BLaER1 (cell line): Measurements from ENCODE around the gene MDM1.
A peak's percentile ranks its signal among the peaks of the same experiment; 100 is the strongest.

Source experiments
- H3K27ac ChIP-seq: shearing (Covaris generic); formaldehyde crosslinking; 2 replicates; pipeline ENCODE4 v1.8.1; 2022
- H3K27me3 ChIP-seq: shearing (Covaris generic); formaldehyde crosslinking; 2 replicates; pipeline ENCODE4 v1.8.1; 2022
- H3K36me3 ChIP-seq: shearing (Covaris generic); formaldehyde crosslinking; 2 replicates; pipeline ENCODE4 v1.8.1; 2022
- H3K4me1 ChIP-seq: shearing (Covaris generic); formaldehyde crosslinking; 2 replicates; pipeline ENCODE4 v1.8.1; 2022
- H3K4me2 ChIP-seq: shearing (Covaris generic); formaldehyde crosslinking; 2 replicates; pipeline ENCODE4 v1.8.1; 2022
- H3K4me3 ChIP-seq: shearing (Covaris generic); formaldehyde crosslinking; 2 replicates; pipeline ENCODE4 v1.8.1; 2022
- H3K9ac ChIP-seq: shearing (Covaris generic); formaldehyde crosslinking; 2 replicates; pipeline ENCODE4 v1.8.1; 2022
- H3K9me3 ChIP-seq: shearing (Covaris generic); formaldehyde crosslinking; 2 replicates; pipeline ENCODE4 v1.8.1; 2022
- H4K20me1 ChIP-seq: shearing (Covaris generic); formaldehyde crosslinking; 2 replicates; pipeline ENCODE4 v1.8.1; 2022
- Cebpa-rat ChIP-seq: shearing (Covaris generic); IDR thresholded peaks from 2 replicates; pipeline ENCODE4 v1.8.1; 2022

MDM1 gene

DNA sequence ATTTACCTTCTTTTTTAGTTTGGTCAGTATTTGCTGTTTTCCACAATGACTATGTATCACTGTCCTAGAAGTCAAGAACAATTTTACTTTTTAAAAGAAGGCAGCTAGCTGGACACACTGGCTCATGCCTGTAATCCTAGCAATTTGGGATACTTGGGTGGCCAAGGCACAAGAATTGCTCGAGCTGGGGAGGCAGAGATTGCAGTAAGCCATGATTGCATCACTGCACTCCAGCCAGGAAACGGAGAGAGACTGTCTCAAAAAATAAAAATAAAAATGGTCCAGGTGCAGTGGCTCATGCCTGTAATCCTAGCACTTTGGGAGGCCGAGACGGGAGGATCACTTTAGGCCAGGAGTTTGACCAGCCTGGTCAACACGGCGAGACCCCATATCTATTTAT lies 28.3 kb downstream of the MDM1 start:
- peak; percentile 36; the same call in 1 of the 2 replicates for TF ChIP-seq Cebpa-rat
- H3K27me3 ChIP-seq = no peaks in the 10 kb centered on the region
- no peak overlapping the region for H3K27ac ChIP-seq
- no peak overlapping the region for H3K4me3 ChIP-seq
- no peaks in the 10 kb centered on the region for H3K4me1 ChIP-seq
- no peaks in the 10 kb centered on the region for H4K20me1 ChIP-seq
- peaks cover 65% of the 10 kb centered on the region for H3K36me3 ChIP-seq
- H3K9ac ChIP-seq = no peak overlapping the region
- H3K9me3 ChIP-seq = peaks cover 13% of the 10 kb centered on the region
- H3K4me2 ChIP-seq = no peak overlapping the region

DNA sequence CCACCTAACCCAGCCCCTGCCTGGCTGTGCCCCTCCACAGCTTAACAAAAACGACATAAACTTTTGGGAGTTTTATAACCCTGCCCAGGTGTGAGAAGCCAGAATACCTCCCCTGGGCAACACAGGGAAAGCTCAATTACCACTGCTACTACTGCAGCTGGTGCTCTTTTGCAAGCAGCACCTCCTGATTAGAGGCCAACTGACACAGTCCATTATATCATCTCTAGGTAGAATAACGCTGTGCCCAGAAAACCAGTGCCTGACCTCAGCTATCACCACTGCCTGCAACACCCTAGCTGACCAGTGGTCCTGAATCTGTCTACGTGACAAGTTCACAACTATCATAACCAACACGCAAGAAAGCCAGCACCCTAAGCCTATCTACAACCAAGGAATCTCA lies 34.2 kb downstream of the MDM1 start:
- Histone ChIP-seq H3K9me3 (peaks cover 13% of the 10 kb centered on the region), H3K4me2 (no peak overlapping the region), H3K27ac (no peak overlapping the region), H3K4me1 (no peaks in the 10 kb centered on the region), H3K4me3 (no peak overlapping the region), H3K9ac (no peak overlapping the region), H4K20me1 (no peaks in the 10 kb centered on the region), H3K27me3 (no peaks in the 10 kb centered on the region), H3K36me3 (peaks cover 47% of the 10 kb centered on the region)
- no peak for TF ChIP-seq Cebpa-rat

DNA sequence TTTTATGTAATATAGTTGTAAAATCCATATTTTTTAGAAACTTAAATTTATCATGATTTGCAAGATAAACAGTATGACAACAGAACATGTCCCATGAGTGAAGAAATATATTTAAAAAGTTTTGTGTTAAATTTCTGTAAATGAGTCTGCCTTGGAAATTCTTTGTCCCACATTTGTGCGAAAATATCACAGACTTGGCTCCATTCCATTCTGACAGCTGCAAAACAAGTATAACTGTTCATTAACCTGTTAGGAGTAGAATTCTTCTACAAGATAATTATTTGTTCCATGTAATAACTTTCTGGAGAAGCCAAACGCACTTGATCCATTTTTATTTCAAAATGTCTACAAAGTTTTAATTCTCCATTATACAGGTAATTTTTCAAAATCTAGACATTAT lies 37.9 kb downstream of the MDM1 start:
- H4K20me1 ChIP-seq = no peaks in the 10 kb centered on the region
- H3K9me3 ChIP-seq = peaks cover under 1% of the 10 kb centered on the region; the same call in 1 of the 2 replicates
- TF ChIP-seq Cebpa-rat = no peak
- no peak overlapping the region for H3K9ac ChIP-seq
- H3K4me2 ChIP-seq = no peak overlapping the region
- no peak overlapping the region for H3K4me3 ChIP-seq
- no peaks in the 10 kb centered on the region for H3K27me3 ChIP-seq
- H3K36me3 ChIP-seq = peaks cover 23% of the 10 kb centered on the region
- H3K27ac ChIP-seq = no peak overlapping the region
- no peaks in the 10 kb centered on the region for H3K4me1 ChIP-seq

DNA sequence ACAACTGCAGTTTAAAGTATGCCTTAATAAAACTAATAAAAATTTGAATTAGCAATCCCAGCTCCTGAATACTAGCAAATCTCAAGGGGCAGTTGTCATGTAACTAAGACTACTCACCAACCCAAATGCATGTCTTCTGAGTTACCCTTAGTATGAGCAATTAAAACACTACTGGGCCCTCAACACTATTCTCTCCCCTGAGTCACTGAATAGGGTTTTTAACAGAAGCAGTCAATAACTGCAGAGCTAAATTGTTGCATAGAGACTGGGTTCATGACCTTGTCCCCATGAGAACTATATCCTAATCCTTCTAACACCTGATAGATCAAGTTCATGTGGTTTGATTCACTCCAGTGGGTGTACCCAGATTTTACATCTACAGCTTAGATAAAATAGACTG lies 38.8 kb downstream of the MDM1 start:
- no peak overlapping the region for H3K27ac ChIP-seq
- no peak overlapping the region for H3K9ac ChIP-seq
- no peaks in the 10 kb centered on the region for H3K4me1 ChIP-seq
- H3K4me3 ChIP-seq = no peak overlapping the region
- no peaks in the 10 kb centered on the region for H4K20me1 ChIP-seq
- no peaks in the 10 kb centered on the region for H3K27me3 ChIP-seq
- H3K9me3 ChIP-seq = no peaks in the 10 kb centered on the region
- no peak overlapping the region for H3K4me2 ChIP-seq
- TF ChIP-seq Cebpa-rat = no peak
- peaks cover 17% of the 10 kb centered on the region for H3K36me3 ChIP-seq

DNA sequence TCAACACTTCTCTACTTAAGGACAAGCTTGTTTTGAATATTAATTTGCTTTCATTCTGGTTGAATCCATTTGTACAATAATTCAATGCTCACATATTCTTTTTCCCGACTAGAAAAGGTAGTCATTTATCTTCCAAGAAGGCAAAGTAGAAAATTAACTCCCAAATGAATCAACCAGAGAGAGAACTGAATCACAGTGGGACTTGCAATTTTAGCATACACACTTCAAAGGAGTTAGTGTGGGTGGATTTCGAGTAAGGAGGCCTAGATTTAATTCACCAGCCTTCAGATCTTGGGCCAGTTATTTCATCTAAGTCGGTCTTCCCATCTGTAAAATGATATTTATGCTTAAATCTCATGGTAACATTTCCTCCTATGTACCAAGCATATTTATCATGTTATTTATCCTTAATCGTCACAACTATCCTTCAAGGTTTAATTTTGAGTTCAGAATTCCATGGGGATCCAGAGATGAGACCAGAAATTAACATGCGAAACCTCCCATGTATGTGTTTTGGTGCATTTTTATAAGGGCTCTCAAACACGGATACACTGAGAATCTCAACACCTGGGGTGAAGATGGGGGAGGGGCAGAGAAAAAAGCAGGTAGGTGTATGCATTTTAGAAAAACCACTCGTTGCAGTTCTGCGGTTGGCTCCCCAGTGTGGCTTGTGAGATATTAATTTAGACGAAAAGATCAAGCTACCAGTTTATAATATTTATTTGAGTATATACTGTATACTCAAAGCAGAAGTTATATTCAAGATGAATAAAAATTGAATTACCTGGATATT lies 39.8 kb downstream of the MDM1 start:
- Histone ChIP-seq H3K9ac (no peak overlapping the region), H4K20me1 (no peaks in the 10 kb centered on the region), H3K4me1 (no peaks in the 10 kb centered on the region), H3K4me2 (no peak overlapping the region), H3K9me3 (no peaks in the 10 kb centered on the region), H3K27ac (no peak overlapping the region), H3K36me3 (peaks cover 11% of the 10 kb centered on the region; the same call in 1 of the 2 replicates), H3K27me3 (no peaks in the 10 kb centered on the region), H3K4me3 (no peak overlapping the region)
- no peak for TF ChIP-seq Cebpa-rat

DNA sequence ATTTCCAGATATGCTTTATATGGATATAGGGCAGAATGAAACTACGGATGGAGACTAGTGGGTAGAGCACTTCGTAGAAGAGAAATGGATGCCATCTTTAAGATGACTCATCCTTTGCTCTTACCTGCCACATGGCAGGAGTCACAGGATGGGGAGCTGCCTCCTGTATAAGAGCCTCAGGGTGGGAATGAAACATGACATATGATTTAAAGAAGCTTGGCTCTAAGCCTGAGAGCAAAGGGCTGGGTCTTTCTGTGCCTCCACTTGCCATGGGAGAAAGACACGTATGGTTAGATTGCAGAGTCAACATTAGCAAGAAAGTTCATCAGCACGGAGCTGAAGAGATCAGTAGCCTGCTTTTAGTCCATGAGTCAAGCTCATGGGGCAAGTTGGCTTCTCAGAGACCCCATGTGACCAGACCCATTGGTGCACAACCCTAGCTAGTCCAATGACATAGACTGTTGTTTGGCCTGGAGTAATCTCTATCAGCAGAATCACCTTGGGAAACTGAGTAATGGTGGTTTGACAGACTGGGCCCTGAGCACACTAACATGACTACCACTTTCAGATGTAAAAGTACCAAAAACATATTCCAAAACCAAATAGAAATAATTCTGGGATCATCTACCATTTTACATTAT lies 40.6 kb downstream of the MDM1 start:
- no peak overlapping the region for H3K4me2 ChIP-seq
- no peaks in the 10 kb centered on the region for H3K9me3 ChIP-seq
- no peak overlapping the region for H3K27ac ChIP-seq
- peaks cover 10% of the 10 kb centered on the region; the same call in 1 of the 2 replicates for H3K36me3 ChIP-seq
- no peaks in the 10 kb centered on the region for H3K4me1 ChIP-seq
- no peak overlapping the region for H3K4me3 ChIP-seq
- H4K20me1 ChIP-seq = no peaks in the 10 kb centered on the region
- no peak for TF ChIP-seq Cebpa-rat
- H3K27me3 ChIP-seq = no peaks in the 10 kb centered on the region
- H3K9ac ChIP-seq = no peak overlapping the region

DNA sequence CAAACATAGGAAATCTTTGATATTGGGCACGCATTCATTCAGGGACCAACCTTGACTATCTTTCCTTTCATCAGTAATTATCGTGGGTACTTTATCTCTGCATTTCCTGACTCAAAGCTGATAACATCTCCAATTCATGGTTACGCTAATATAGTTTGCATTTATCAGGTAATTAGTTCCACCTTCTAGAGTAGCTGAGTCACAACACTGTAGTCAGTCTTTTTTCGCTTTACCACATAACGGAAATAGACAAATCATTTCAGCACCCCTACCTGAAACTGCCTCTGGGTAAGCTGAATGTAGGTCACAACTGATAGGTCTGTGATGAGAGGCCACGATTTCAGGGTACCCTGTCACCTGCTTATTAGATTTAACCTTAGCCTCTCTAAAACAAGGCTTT lies 42.0 kb downstream of the MDM1 start:
- Histone ChIP-seq H3K36me3 (0 out of 2 replicates have a peak, but pooled peaks cover 6% of the 10 kb centered on the region), H3K4me2 (no peak overlapping the region), H3K9ac (no peak overlapping the region), H3K4me1 (no peaks in the 10 kb centered on the region), H3K4me3 (no peak overlapping the region), H3K27ac (no peak overlapping the region), H4K20me1 (no peaks in the 10 kb centered on the region), H3K27me3 (no peaks in the 10 kb centered on the region), H3K9me3 (no peaks in the 10 kb centered on the region)
- no peak for TF ChIP-seq Cebpa-rat

DNA sequence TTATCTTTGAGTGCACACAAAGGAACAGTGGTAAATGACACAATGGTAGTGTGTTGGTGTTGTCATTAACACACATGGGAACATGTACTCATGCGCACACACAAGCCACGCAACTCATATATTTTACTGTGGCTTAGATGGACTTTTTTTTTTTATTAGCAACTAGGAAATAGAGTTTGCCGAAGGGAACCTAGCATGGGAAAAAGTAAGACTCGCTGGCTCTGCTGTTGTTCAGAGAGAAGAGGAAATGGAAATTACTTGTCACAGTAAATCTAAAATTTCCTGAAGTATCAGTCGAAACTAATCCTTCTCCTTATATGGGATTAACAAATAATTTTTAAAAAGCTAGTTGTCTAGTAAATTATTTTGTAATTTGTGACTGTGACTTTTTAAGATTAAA lies 45.1 kb downstream of the MDM1 start:
- Histone ChIP-seq H4K20me1 (no peaks in the 10 kb centered on the region), H3K27ac (no peak overlapping the region), H3K9me3 (no peaks in the 10 kb centered on the region), H3K27me3 (no peaks in the 10 kb centered on the region), H3K4me3 (no peak overlapping the region), H3K9ac (no peak overlapping the region), H3K4me1 (no peaks in the 10 kb centered on the region), H3K36me3 (no peaks in the 10 kb centered on the region), H3K4me2 (no peak overlapping the region)
- no peak for TF ChIP-seq Cebpa-rat

DNA sequence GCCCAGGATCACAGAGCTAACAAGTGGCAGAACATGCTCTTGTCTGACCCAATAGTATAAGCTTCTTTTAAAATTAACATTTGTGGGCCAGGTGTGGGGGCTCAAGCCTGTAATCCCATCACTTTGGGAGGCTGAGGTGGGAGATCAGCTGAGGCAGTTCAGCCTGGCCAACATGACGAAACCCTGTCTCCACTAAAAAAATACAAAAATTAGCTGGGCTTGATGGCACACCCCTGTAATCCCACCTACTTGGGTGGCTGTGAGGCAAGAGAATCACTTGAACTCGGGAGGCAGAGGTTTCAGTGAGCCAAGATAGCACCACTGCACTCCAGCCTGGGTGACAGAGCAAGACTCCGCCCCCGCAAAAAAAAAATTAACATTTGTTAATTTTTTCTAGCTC lies 45.8 kb downstream of the MDM1 start:
- no peak overlapping the region for H3K4me3 ChIP-seq
- no peak overlapping the region for H3K4me2 ChIP-seq
- H3K27ac ChIP-seq = no peak overlapping the region
- no peaks in the 10 kb centered on the region for H3K9me3 ChIP-seq
- H3K9ac ChIP-seq = no peak overlapping the region
- no peaks in the 10 kb centered on the region for H3K4me1 ChIP-seq
- no peaks in the 10 kb centered on the region for H4K20me1 ChIP-seq
- H3K36me3 ChIP-seq = no peaks in the 10 kb centered on the region
- TF ChIP-seq Cebpa-rat = no peak
- no peaks in the 10 kb centered on the region for H3K27me3 ChIP-seq

DNA sequence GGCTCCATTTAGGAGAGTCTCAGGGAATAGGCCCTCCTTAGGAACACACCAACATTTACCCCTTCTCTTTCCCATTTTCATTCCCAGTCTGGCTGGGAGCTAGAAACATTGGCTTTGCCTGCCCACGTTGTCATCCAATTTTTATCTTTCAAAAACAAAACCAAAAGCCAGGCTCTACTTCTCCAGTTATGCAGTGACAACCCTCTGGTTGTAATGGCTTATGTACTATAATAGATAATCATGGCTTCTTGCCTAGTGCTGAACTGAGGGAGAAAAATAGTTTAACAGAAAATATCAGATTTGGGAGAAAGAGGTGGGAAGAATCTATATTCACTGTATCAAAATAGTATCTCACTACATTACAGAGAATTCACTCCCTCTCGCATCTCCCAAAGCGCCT lies 46.6 kb downstream of the MDM1 start:
- no peaks in the 10 kb centered on the region for H3K4me1 ChIP-seq
- no peak for TF ChIP-seq Cebpa-rat
- no peak overlapping the region for H3K9ac ChIP-seq
- no peak overlapping the region for H3K4me3 ChIP-seq
- no peaks in the 10 kb centered on the region for H3K36me3 ChIP-seq
- H4K20me1 ChIP-seq = no peaks in the 10 kb centered on the region
- no peaks in the 10 kb centered on the region for H3K9me3 ChIP-seq
- H3K27me3 ChIP-seq = no peaks in the 10 kb centered on the region; the same call in 1 of the 2 replicates
- H3K4me2 ChIP-seq = no peak overlapping the region
- H3K27ac ChIP-seq = no peak overlapping the region
